GM12878 (cell line): Measurements from ENCODE around the gene SHISA9. TPM values are rescaled to one million over a fixed set of nuclear protein-coding genes. Genes with fewer than 3 reads are reported as not detected.
"Not testable (repeated sequence)": the region's sequence is repeated elsewhere in the genome, so short reads cannot be mapped to it uniquely, and the experiment has no call there.

ENCODE experiments used
- ATAC-seq: fragments of 200-7000 bp; cut with Tn5 transposase; 3 replicates; pipeline ENCODE4 v1.9.1; 2020; ENCODE audit warnings: mild to moderate bottlenecking, moderate library complexity
- BruUV-seq: library from RNA; stranded (reverse); fragments of 400-500 nt; replicated peaks from 2 replicates; lab custom pipeline; 2021; lab: Mats Ljungman, UMichigan
- CTCF ChIA-PET: fragments of 300-600 bp; sonication (Branson Sonifier 250); formaldehyde crosslinking; extraction: SDS; loops from one replicate; lab custom pipeline; 2021; ENCODE audit warnings: inconsistent platforms; lab: Yijun Ruan, JAX
- POLR2A ChIA-PET: fragments of 350-600 bp; formaldehyde crosslinking; extraction: SDS; loops from one replicate; lab custom pipeline; 2021; ENCODE audit warnings: inconsistent platforms; lab: Charles Lee
- RAD21 ChIA-PET: fragments of 300-600 bp; sonication (Branson Sonifier 250); formaldehyde crosslinking; loops from one replicate; lab custom pipeline; 2023; ENCODE audit warnings: antibody characterized with exemption; ENCODE audit not compliant: unreplicated experiment; lab: Charles Lee
- SMC1A ChIA-PET: fragments of 300-600 bp; sonication (Branson Sonifier 250); formaldehyde crosslinking; loops from one replicate; lab custom pipeline; 2023; ENCODE audit not compliant: unreplicated experiment, uncharacterized antibody; lab: Charles Lee
- DNase-seq: peaks from one replicate; pipeline ENCODE4 v3.0.0-alpha.2; 2011; ENCODE audit warnings: low read depth, low spot score
- FAIRE-seq: peaks from 3 replicates; lab custom pipeline; 2011; peaks lifted over from hg19 to GRCh38; lab: Jason Lieb, UNC
- H2AFZ ChIP-seq: 2 replicates; pipeline ENCODE4 v1.6.0; 2011; ENCODE audit warnings: low read depth, low read length, control low read depth; ENCODE audit not compliant: control insufficient read depth
- H3K27ac ChIP-seq: 2 replicates; pipeline ENCODE4 v1.5.1; 2011; ENCODE audit warnings: control low read depth; ENCODE audit not compliant: control insufficient read depth, insufficient read depth
- H3K27me3 ChIP-seq, 2 experiments: replicated peaks in 1 of 2; 2 replicates each; pipeline versions ENCODE4 v1.6.0 to v1.6.1; 2011; ENCODE audit warnings: low read length in 1 of 2; ENCODE audit not compliant: control insufficient read depth in 2 of 2, insufficient read depth in 2 of 2
- H3K36me3 ChIP-seq, 2 experiments: 2 replicates each; pipeline ENCODE4 v1.5.1; 2011; ENCODE audit warnings: low read length in 1 of 2; ENCODE audit not compliant: control insufficient read depth in 2 of 2, insufficient read depth in 2 of 2
- H3K4me1 ChIP-seq: 2 replicates; pipeline ENCODE4 v1.6.1; 2011; ENCODE audit warnings: mild to moderate bottlenecking, low read length, moderate library complexity, mixed read lengths; ENCODE audit not compliant: control insufficient read depth, insufficient read depth
- H3K4me2 ChIP-seq: 2 replicates; pipeline ENCODE4 v1.6.0; 2011; ENCODE audit warnings: control low read depth; ENCODE audit not compliant: control insufficient read depth, insufficient read depth
- H3K4me3 ChIP-seq: fragments of 200-600 bp; sonication (generic); 2 replicates; pipeline ENCODE4 v1.5.1; 2016
- H3K79me2 ChIP-seq: 2 replicates; pipeline ENCODE4 v1.6.0; 2011; ENCODE audit warnings: low read length; ENCODE audit not compliant: control insufficient read depth, insufficient read depth
- H3K9ac ChIP-seq: 2 replicates; pipeline ENCODE4 v1.8.0; 2011; ENCODE audit warnings: low read length, control low read depth, mixed read lengths; ENCODE audit not compliant: control insufficient read depth, insufficient read depth
- H3K9me3 ChIP-seq: replicated peaks from 3 replicates; pipeline ENCODE4 v1.5.1; 2011; ENCODE audit warnings: mild to moderate bottlenecking, low read length; ENCODE audit not compliant: control insufficient read depth, insufficient read depth
- H4K20me1 ChIP-seq: 2 replicates; pipeline ENCODE4 v1.6.0; 2011; ENCODE audit not compliant: control insufficient read depth, insufficient read depth
- BMI1 ChIP-seq: fragments of 450-650 bp; IDR thresholded peaks from 2 replicates; pipeline ENCODE4 v1.6.1; 2016; ENCODE audit warnings: mild to moderate bottlenecking, moderate library complexity, borderline replicate concordance
- POLR2AphosphoS5 ChIP-seq: IDR thresholded peaks from 2 replicates; pipeline ENCODE4 v1.6.1; 2011; ENCODE audit warnings: mild to moderate bottlenecking, low read length, inconsistent platforms
- TBL1XR1 ChIP-seq: IDR thresholded peaks from 2 replicates; pipeline ENCODE4 v1.6.1; 2012; ENCODE audit warnings: low read depth, low read length, improper control_type of control experiment
- YY1 ChIP-seq: IDR thresholded peaks from 2 replicates; pipeline ENCODE4 v1.6.1; 2011; ENCODE audit warnings: low read depth, mild to moderate bottlenecking, low read length
- ZNF217 ChIP-seq: fragments of 450-650 bp; IDR thresholded peaks from 2 replicates; pipeline ENCODE4 v1.6.1; 2017; ENCODE audit warnings: antibody characterized with exemption, mild to moderate bottlenecking
- WGBS: methylation state at CpG from one replicate; pipeline ENCODE4 v1.1.6; 2016; ENCODE audit warnings: low lambda C conversion rate; ENCODE audit not compliant: insufficient replicate concordance, insufficient coverage; ENCODE audit errors: missing lambda C conversion rate; 5-methylcytosine and 5-hydroxymethylcytosine counted together
- in situ Hi-C: fragments of 300-500 bp; cut with MboI; formaldehyde crosslinking; loops from 9 replicates; pipeline ENCODE4 v1.14.3; 2018; ENCODE audit warnings: mixed read lengths
- intact Hi-C: fragments of 100-400 bp; cut with micrococcal nuclease; formaldehyde crosslinking; loops from one replicate; pipeline ENCODE4 v1.14.2; 2022; ENCODE audit not compliant: unreplicated experiment
- polyA plus RNA-seq, 11 experiments: library from polyadenylated mRNA; depleted of rRNA in 4 of 11; unstranded in 6 of 11; stranded (reverse) in 5 of 11; fragments of >200 nt; fragmentation: Nextera tagmentation in 4 of 11; fragmentation: Illumina TruSeq in 1 of 11; extraction: Ambion mirVana in 4 of 11; extraction: Trizol in 1 of 11; gene quantifications; 1 replicate in 1 of 11; 2 replicates in 10 of 11; pipeline versions ENCODE4 v1.2.1 to v1.2.3, GENCODE V29; 2011 to 2016; ENCODE audit warnings: inconsistent platforms in 2 of 11, missing spikeins in 2 of 11, low read depth in 1 of 11
- total RNA-seq, 4 experiments: library from RNA; depleted of rRNA in 3 of 4; stranded (reverse); fragments of >200 nt in 3 of 4; fragmentation: Illumina TruSeq in 1 of 4; extraction: Trizol in 1 of 4; gene quantifications; 2 replicates each; pipeline versions ENCODE4 v1.2.1 to v1.2.3, GENCODE V29; 2013 to 2021

SHISA9 gene
- total and polyA plus RNA-seq, 10 of the 15 experiments (the other 5 are each of a cell fraction or from before 2014, with no cell fraction given): 0.03 to 25.5 (median 0.07) TPM

DNA sequence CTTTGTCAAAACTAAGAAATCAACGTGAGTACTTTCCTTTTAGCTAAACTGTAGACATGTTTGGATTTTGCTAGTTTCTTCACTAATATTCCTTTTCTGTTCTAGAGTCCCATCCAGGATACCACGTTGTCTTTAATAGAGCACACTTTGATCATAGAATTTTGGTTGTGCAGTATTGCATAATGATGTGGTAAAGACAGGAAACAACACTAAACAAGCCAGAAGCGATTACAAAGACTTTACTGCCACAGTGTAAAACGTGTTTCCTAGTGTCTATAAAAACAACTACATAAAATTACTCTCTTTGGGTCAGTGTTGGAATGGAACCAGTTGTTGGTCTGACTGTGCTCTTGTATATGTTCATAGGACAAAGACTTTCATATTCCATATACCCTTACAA is 19.3 kb downstream of the SHISA9 start:
- H3K4me3 ChIP-seq: no peak overlapping the region
- H3K9ac ChIP-seq: no peak overlapping the region
- no peak overlapping the region for H2AFZ ChIP-seq
- ATAC-seq (no peak), FAIRE-seq (no peak), DNase-seq (no peak)
- no peaks in the 10 kb centered on the region for H3K4me1 ChIP-seq
- H3K27ac ChIP-seq: no peak overlapping the region
- WGBS: 30% methylated on average over 4 of the region's 4 CpGs
- ChIA-PET SMC1A (no interaction called here), POLR2A (no interaction called here), RAD21 (no interaction called here), CTCF (no interaction called here)
- H3K27me3 ChIP-seq: no peaks in the 10 kb centered on the region; a peak in 1 of 4 replicates
- BruUV-seq: no TSS peak
- intact Hi-C loops: no loop called here
- no peaks in the 10 kb centered on the region for H3K79me2 ChIP-seq
- no peaks in the 10 kb centered on the region for H3K9me3 ChIP-seq
- H3K4me2 ChIP-seq: no peak overlapping the region
- H4K20me1 ChIP-seq: no peaks in the 10 kb centered on the region
- no peaks in the 10 kb centered on the region for H3K36me3 ChIP-seq
- no peak for TF ChIP-seq POLR2AphosphoS5
- TF ChIP-seq YY1: no peak
- no peak for TF ChIP-seq BMI1
- no peak for TF ChIP-seq TBL1XR1
- TF ChIP-seq ZNF217: no peak
- in situ Hi-C loops: no loop called here

- H3K27ac ChIP-seq, ATAC-seq, H3K4me3 ChIP-seq, H3K36me3 ChIP-seq, in situ Hi-C loops, H2AFZ ChIP-seq, H3K4me2 ChIP-seq, POLR2A ChIA-PET, H3K9me3 ChIP-seq, DNase-seq, RAD21 ChIA-PET, FAIRE-seq, H3K9ac ChIP-seq, H3K27me3 ChIP-seq, intact Hi-C loops, H4K20me1 ChIP-seq, H3K4me1 ChIP-seq, BruUV-seq, H3K79me2 ChIP-seq: not testable (repeated sequence)
- whole genome bisulfite sequencing: 40% methylated on average over 5 of the region's 6 CpGs
- ChIA-PET SMC1A (interaction anchor here (1.4 kb wide), 1 partner anchor 23 kb away, joined by 3 read pairs; no protein-coding TSS in a partner anchor), CTCF (interaction anchor here (0.8 kb wide), 1 partner anchor 66 kb away, joined by 3 read pairs; no protein-coding TSS in a partner anchor)
Measured at GRCh38 chr16:12923640-12924039, 22.2 kb downstream of the SHISA9 start.
